D721Med (cell line): Measurements from ENCODE around the gene CENPC.
A peak's percentile ranks its signal among the peaks of the same experiment; 100 is the strongest.

Source experiments
- DNase-seq: peaks from one replicate; pipeline ENCODE4 v3.0.0; 2011; ENCODE audit warnings: low spot score; ENCODE audit not compliant: insufficient read length
- FAIRE-seq: peaks from 2 replicates; lab custom pipeline; 2011; peaks lifted over from hg19 to GRCh38; lab: Jason Lieb, UNC
- CTCF ChIP-seq: IDR thresholded peaks from 2 replicates; pipeline ENCODE4 v1.5.1; 2012; ENCODE audit warnings: mild to moderate bottlenecking, control low read depth; ENCODE audit not compliant: insufficient read depth; ENCODE audit errors: missing control alignments

Gene CENPC

GRCh38 chr4:67438975-67439374, 106.3 kb downstream of the CENPC start:
- no peak for DNase-seq
- no peak for FAIRE-seq
- no peak for TF ChIP-seq CTCF

- no peak for TF ChIP-seq CTCF
- no peak for DNase-seq
- peak; percentile 86 for FAIRE-seq
Observed at GRCh38 chr4:67437974-67438713, 107.2 kb downstream of the CENPC start.

- FAIRE-seq: no peak
- no peak for TF ChIP-seq CTCF
- DNase-seq: no peak
Observed at GRCh38 chr4:67436742-67437141, 108.6 kb downstream of the CENPC start.

GRCh38 chr4:67430989-67431388, 114.3 kb downstream of the CENPC start:
- FAIRE-seq (no peak), DNase-seq (no peak)
- TF ChIP-seq CTCF: no peak

- DNase-seq (no peak), FAIRE-seq (no peak)
- TF ChIP-seq CTCF: no peak
Observed at GRCh38 chr4:67428819-67429218, 116.5 kb downstream of the CENPC start.
